ENCODE measurements around the gene PPFIA2. TPM values are rescaled to one million over a fixed set of nuclear protein-coding genes. Genes with fewer than 3 reads are reported as not detected.
A peak's percentile ranks its signal among the peaks of the same experiment; 100 is the strongest.

Gene PPFIA2
- total RNA-seq, 1 experiment from 2014 or later: not detected

DNA sequence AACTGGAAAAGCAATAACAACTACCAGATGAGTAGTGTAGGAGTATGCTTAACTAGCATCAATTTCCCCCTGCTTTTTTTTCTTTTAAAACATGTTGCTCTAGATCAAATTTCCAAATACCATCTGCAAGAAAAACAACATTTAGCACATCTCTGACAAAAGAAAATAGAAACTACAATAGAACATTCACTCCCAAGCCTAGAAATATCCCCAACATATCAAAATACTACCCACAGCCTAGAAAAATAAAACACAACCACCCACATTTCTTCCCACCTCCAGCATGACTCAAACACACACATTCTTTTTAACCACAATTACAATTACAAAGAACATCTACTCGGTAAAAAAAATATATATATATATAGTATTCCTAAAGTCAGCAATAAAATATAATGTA lies 120.0 kb downstream of the PPFIA2 start:
- intact Hi-C loops (cut with micrococcal nuclease; ENCODE audit: unreplicated experiment): no loop called here
- H2AFZ ChIP-seq: no peak overlapping the region
- BruUV-seq (replicated peaks): no TSS peak
- no peak for DNase-seq
- no peaks in the 10 kb centered on the region for H3F3A ChIP-seq (ENCODE audit: insufficient read depth, low read depth)
- H3K79me2 ChIP-seq (ENCODE audit: low read depth): no peaks in the 10 kb centered on the region
- POLR2A ChIA-PET (ENCODE audit: unreplicated experiment): no interaction called here
- no peak overlapping the region for H3K27ac ChIP-seq
- H4K20me1 ChIP-seq (ENCODE audit: insufficient read depth): no peaks in the 10 kb centered on the region
- CTCF ChIA-PET: no interaction called here
- no peaks in the 10 kb centered on the region for H3K27me3 ChIP-seq (ENCODE audit: insufficient read depth, low read depth)
- TF ChIP-seq, protein P1, sequence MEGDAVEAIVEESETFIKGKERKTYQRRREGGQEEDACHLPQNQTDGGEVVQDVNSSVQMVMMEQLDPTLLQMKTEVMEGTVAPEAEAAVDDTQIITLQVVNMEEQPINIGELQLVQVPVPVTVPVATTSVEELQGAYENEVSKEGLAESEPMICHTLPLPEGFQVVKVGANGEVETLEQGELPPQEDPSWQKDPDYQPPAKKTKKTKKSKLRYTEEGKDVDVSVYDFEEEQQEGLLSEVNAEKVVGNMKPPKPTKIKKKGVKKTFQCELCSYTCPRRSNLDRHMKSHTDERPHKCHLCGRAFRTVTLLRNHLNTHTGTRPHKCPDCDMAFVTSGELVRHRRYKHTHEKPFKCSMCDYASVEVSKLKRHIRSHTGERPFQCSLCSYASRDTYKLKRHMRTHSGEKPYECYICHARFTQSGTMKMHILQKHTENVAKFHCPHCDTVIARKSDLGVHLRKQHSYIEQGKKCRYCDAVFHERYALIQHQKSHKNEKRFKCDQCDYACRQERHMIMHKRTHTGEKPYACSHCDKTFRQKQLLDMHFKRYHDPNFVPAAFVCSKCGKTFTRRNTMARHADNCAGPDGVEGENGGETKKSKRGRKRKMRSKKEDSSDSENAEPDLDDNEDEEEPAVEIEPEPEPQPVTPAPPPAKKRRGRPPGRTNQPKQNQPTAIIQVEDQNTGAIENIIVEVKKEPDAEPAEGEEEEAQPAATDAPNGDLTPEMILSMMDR (conservative IDR thresholded peaks at IDR 0.05): no peak
- TF ChIP-seq EZH2 (IDR thresholded peaks at IDR 0.05; ENCODE audit: low read depth): no peak
- no peak overlapping the region for H3K4me3 ChIP-seq
- H3K9me3 ChIP-seq (ENCODE audit: insufficient read depth, low read depth): no peaks in the 10 kb centered on the region
- H3K4me1 ChIP-seq (replicated peaks; ENCODE audit: insufficient read depth): no peaks in the 10 kb centered on the region
- no peak overlapping the region for H3K4me2 ChIP-seq
- H3K36me3 ChIP-seq (ENCODE audit: low read depth): no peaks in the 10 kb centered on the region
- H3K9me2 ChIP-seq (ENCODE audit: insufficient read depth): no peaks in the 10 kb centered on the region

DNA sequence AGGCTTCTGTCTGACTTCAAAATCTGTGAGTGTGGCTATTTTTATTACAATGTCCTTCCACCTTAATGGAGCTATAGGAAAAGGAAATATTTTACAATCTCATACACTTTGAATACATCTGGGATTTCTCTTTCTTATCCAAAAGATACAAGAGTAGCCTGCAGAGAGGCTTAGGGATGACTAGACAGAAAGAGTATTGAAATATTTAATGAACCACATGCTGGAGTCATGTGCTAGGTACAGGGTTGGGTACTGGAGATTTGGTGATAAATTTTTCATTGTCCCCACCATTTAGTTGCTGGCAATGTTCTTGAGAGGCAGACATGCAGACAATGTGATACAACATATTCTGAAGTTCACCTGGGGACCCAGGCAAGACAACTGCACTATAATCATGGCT lies 126.0 kb downstream of the PPFIA2 start:
- intact Hi-C loops (cut with micrococcal nuclease; ENCODE audit: unreplicated experiment): no loop called here
- Histone ChIP-seq H3K4me3 (no peak overlapping the region), H3K9me3 (ENCODE audit: insufficient read depth, low read depth) (no peaks in the 10 kb centered on the region), H2AFZ (no peak overlapping the region), H3F3A (ENCODE audit: insufficient read depth, low read depth) (no peaks in the 10 kb centered on the region), H3K27me3 (ENCODE audit: insufficient read depth, low read depth) (no peaks in the 10 kb centered on the region), H3K4me2 (no peak overlapping the region), H4K20me1 (ENCODE audit: insufficient read depth) (no peaks in the 10 kb centered on the region), H3K9me2 (ENCODE audit: insufficient read depth) (no peaks in the 10 kb centered on the region), H3K27ac (no peak overlapping the region), H3K79me2 (ENCODE audit: low read depth) (no peaks in the 10 kb centered on the region), H3K4me1 (replicated peaks; ENCODE audit: insufficient read depth) (no peaks in the 10 kb centered on the region), H3K36me3 (ENCODE audit: low read depth) (no peaks in the 10 kb centered on the region)
- no peak for DNase-seq
- BruUV-seq (replicated peaks): no TSS peak
- POLR2A ChIA-PET (ENCODE audit: unreplicated experiment): no interaction called here
- CTCF ChIA-PET: no interaction called here
- TF ChIP-seq EZH2 (IDR thresholded peaks at IDR 0.05; ENCODE audit: low read depth): no peak
- TF ChIP-seq, protein P1 (conservative IDR thresholded peaks at IDR 0.05): no peak

DNA sequence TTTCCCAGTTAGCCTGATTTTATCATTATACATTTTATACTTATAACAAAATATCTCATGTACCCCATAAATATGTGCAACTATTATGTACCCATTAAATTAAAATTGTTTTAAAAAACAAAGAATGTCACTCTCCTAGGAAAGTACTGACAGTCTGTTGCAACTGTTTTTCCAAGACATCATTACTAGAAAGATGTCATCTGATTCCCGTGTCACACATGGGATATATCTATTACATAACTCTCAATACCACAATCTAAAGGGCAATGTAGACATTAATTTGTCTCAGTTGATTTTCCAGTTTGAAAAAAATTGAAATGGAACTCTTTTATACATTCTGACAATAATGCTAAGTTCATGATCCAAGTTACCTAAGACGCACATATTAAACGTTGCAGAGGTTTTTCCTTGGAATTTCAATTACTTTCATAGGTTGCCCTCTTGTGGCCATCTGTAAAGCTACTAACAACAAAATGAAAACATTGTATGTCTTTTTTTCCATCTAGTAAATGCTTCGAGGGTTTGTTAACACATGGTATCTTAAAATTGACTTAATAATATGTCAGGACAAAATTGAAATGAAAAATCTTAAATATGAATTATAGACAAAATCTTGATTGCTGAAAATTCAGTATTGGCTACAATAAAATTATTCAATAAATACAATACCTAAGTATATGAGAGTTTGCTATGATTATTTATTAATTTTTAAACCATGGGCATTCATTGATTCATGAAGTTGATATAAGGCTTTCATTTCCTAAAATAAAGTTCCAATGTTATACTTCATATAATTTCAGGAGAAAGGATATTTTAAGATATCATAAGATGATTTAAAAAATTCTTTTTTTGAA lies 131.6 kb downstream of the PPFIA2 start:
- Histone ChIP-seq H3K4me2 (no peak overlapping the region), H3K4me3 (no peak overlapping the region), H3K9me3 (ENCODE audit: insufficient read depth, low read depth) (no peaks in the 10 kb centered on the region), H3K9me2 (ENCODE audit: insufficient read depth) (no peaks in the 10 kb centered on the region), H3K4me1 (replicated peaks; ENCODE audit: insufficient read depth) (no peaks in the 10 kb centered on the region), H3K79me2 (ENCODE audit: low read depth) (no peaks in the 10 kb centered on the region), H4K20me1 (ENCODE audit: insufficient read depth) (no peaks in the 10 kb centered on the region), H3K27me3 (ENCODE audit: insufficient read depth, low read depth) (no peaks in the 10 kb centered on the region), H3K27ac (no peak overlapping the region), H3F3A (ENCODE audit: insufficient read depth, low read depth) (no peaks in the 10 kb centered on the region), H2AFZ (no peak overlapping the region), H3K36me3 (ENCODE audit: low read depth) (no peaks in the 10 kb centered on the region)
- CTCF ChIA-PET: interaction anchor here (0.6 kb wide), 1 partner anchor 53 kb away, joined by 4 read pairs; no protein-coding TSS in a partner anchor
- DNase-seq: peak in 1 of 2 experiments; percentile 2
- TF ChIP-seq, protein P1 (conservative IDR thresholded peaks at IDR 0.05): peak; percentile 77
- TF ChIP-seq EZH2 (IDR thresholded peaks at IDR 0.05; ENCODE audit: low read depth): no peak
- BruUV-seq (replicated peaks): no TSS peak
- POLR2A ChIA-PET (ENCODE audit: unreplicated experiment): no interaction called here
- intact Hi-C loops (cut with micrococcal nuclease; ENCODE audit: unreplicated experiment): loop anchor here (1.0 to 10.0 kb wide), 3 partner anchors 176 to 1433 kb away; no protein-coding TSS in a partner anchor

Data from PC-9 (cell line).